WTC11 (cell line): Measurements from ENCODE around the gene ASNSD1.
"Not testable (repeated sequence)": the region's sequence is repeated elsewhere in the genome, so short reads cannot be mapped to it uniquely, and the experiment has no call there.

Source experiments
- ARID4B ChIP-seq: sonication (generic); formaldehyde crosslinking; IDR thresholded peaks from 2 replicates; pipeline ENCODE4 v1.8.0; 2023; ENCODE audit warnings: missing genetic modification reagents, mild to moderate bottlenecking, borderline replicate concordance
- ATF3 ChIP-seq: sonication (generic); formaldehyde crosslinking; conservative IDR thresholded peaks from 2 replicates; pipeline ENCODE4 v1.8.1; 2022; ENCODE audit warnings: mild to moderate bottlenecking, missing genetic modification reagents
- CTCF ChIP-seq: fragments of 200-600 bp; IDR thresholded peaks from 2 replicates; pipeline ENCODE4 v1.8.0; 2022; ENCODE audit warnings: antibody characterized with exemption
- FOXK1 ChIP-seq: sonication (generic); formaldehyde crosslinking; IDR thresholded peaks from 2 replicates; pipeline ENCODE4 v1.8.0; 2022; ENCODE audit warnings: mild to moderate bottlenecking, moderate library complexity, missing genetic modification reagents
- SMAD3 ChIP-seq: sonication (generic); formaldehyde crosslinking; IDR thresholded peaks from 2 replicates; pipeline ENCODE4 v1.8.0; 2022; ENCODE audit warnings: missing genetic modification reagents, mild to moderate bottlenecking, borderline replicate concordance
- SP1 ChIP-seq: sonication (generic); formaldehyde crosslinking; conservative IDR thresholded peaks from 2 replicates; pipeline ENCODE4 v1.8.1; 2022; ENCODE audit warnings: missing genetic modification reagents

GRCh38 chr2:189717593-189717992 is 56.3 kb downstream of the ASNSD1 start:
- TF ChIP-seq SMAD3 (CRISPR knock-in tag); FOXK1; CTCF; SP1 (CRISPR knock-in tag); ATF3 (CRISPR knock-in tag); ARID4B (CRISPR knock-in tag): not testable (repeated sequence)
